ENCODE results near the gene MAST2.

GRCh38 chr1:45815667-45816458 lies 12.5 kb downstream of the MAST2 start:
- TF ChIP-seq CTCF (conservative IDR thresholded peaks at IDR 0.05; ENCODE audit: low read length) (no peak), EZH2phosphoT487 (IDR thresholded peaks at IDR 0.05; ENCODE audit: borderline replicate concordance) (no peak)

All from Loucy (cell line).